Astrocyte (in vitro differentiated cells and primary cell): ENCODE results near the gene CCDC6. TPM values are rescaled to one million over a fixed set of nuclear protein-coding genes. Genes with fewer than 3 reads are reported as not detected.

Experiments
- DNase-seq: peaks from one replicate; pipeline ENCODE4 v3.0.0-alpha.2; 2010; ENCODE audit warnings: low read depth
- FAIRE-seq: peaks from 2 replicates; lab custom pipeline; 2011; peaks lifted over from hg19 to GRCh38; lab: Jason Lieb, UNC
- H2AFZ ChIP-seq: 2 replicates; pipeline ENCODE4 v1.6.0; 2012; ENCODE audit warnings: low read depth, low read length, inconsistent platforms
- H3K27ac ChIP-seq: 2 replicates; pipeline ENCODE4 v1.5.1; 2011; ENCODE audit warnings: low read depth, low read length, inconsistent platforms
- H3K27me3 ChIP-seq: 2 replicates; pipeline ENCODE4 v1.6.0; 2011; ENCODE audit warnings: low read length, inconsistent platforms; ENCODE audit not compliant: insufficient read depth
- H3K36me3 ChIP-seq: 2 replicates; pipeline ENCODE4 v1.5.1; 2011; ENCODE audit warnings: low read length, inconsistent platforms; ENCODE audit not compliant: insufficient read depth
- H3K4me1 ChIP-seq: 2 replicates; pipeline ENCODE4 v1.5.1; 2011; ENCODE audit warnings: low read length, inconsistent platforms; ENCODE audit not compliant: insufficient read depth
- H3K4me2 ChIP-seq: 2 replicates; pipeline ENCODE4 v1.6.0; 2012; ENCODE audit warnings: low read length, inconsistent platforms
- H3K4me3 ChIP-seq: 2 replicates; pipeline ENCODE4 v1.5.1; 2011; ENCODE audit warnings: low read depth, mild to moderate bottlenecking, low read length, inconsistent platforms; ENCODE audit not compliant: insufficient read depth
- H3K79me2 ChIP-seq: 2 replicates; pipeline ENCODE4 v1.6.0; 2012; ENCODE audit warnings: mild to moderate bottlenecking, low read length, inconsistent platforms; ENCODE audit not compliant: insufficient read depth
- H3K9ac ChIP-seq: 2 replicates; pipeline ENCODE4 v1.6.0; 2012; ENCODE audit warnings: mild to moderate bottlenecking, low read length, inconsistent platforms
- H3K9me3 ChIP-seq: 2 replicates; pipeline ENCODE4 v1.5.1; 2012; ENCODE audit warnings: low read depth, mild to moderate bottlenecking, low read length, inconsistent platforms; ENCODE audit not compliant: insufficient read depth
- H4K20me1 ChIP-seq: 2 replicates; pipeline ENCODE4 v1.6.0; 2012; ENCODE audit warnings: low read length, inconsistent platforms; ENCODE audit not compliant: insufficient read depth
- H3K27ac Mint-ChIP-seq: one replicate; pipeline ENCODE4 v1.8.0; 2021; ENCODE audit warnings: mild to moderate bottlenecking, mixed read lengths; ENCODE audit not compliant: unreplicated experiment
- H3K27me3 Mint-ChIP-seq: one replicate; pipeline ENCODE4 v1.8.0; 2021; ENCODE audit warnings: low read depth, mixed read lengths; ENCODE audit not compliant: unreplicated experiment
- H3K36me3 Mint-ChIP-seq: one replicate; pipeline ENCODE4 v1.8.0; 2021; ENCODE audit warnings: low read depth, mixed read lengths; ENCODE audit not compliant: unreplicated experiment
- H3K4me1 Mint-ChIP-seq: one replicate; pipeline ENCODE4 v1.8.0; 2021; ENCODE audit warnings: low read depth, mixed read lengths; ENCODE audit not compliant: unreplicated experiment
- H3K4me3 Mint-ChIP-seq: one replicate; pipeline ENCODE4 v1.8.0; 2021; ENCODE audit warnings: mild to moderate bottlenecking, moderate library complexity, mixed read lengths; ENCODE audit not compliant: unreplicated experiment
- H3K9me3 Mint-ChIP-seq: one replicate; pipeline ENCODE4 v1.8.0; 2021; ENCODE audit warnings: mild to moderate bottlenecking, mixed read lengths; ENCODE audit not compliant: unreplicated experiment
- CTCF ChIP-seq: IDR thresholded peaks from 2 replicates; pipeline ENCODE4 v1.5.1; 2011; ENCODE audit warnings: low read depth, mild to moderate bottlenecking, inconsistent platforms, low read length, moderate library complexity; ENCODE audit not compliant: insufficient read depth
- EZH2 ChIP-seq: IDR thresholded peaks from 2 replicates; pipeline ENCODE4 v1.6.1; 2012; ENCODE audit warnings: mild to moderate bottlenecking, low read length, inconsistent platforms; ENCODE audit not compliant: insufficient read depth
- total RNA-seq: library from RNA; stranded (reverse); gene quantifications from 2 replicates; pipeline ENCODE4 v1.2.1, GENCODE V29; 2021

CCDC6 gene
- total RNA-seq, 1 donor from 2014 or later = 69.4 TPM

GRCh38 chr10:59891349-59891748, 15.0 kb downstream of the CCDC6 start:
- H3K9ac ChIP-seq = no peak overlapping the region
- TF ChIP-seq CTCF = no peak
- no peak for TF ChIP-seq EZH2
- Mint-ChIP-seq H3K27me3 (no peaks in the 10 kb centered on the region), H3K4me1 (peaks cover 44% of the 10 kb centered on the region), H3K4me3 (no peak overlapping the region), H3K27ac (no peak overlapping the region), H3K36me3 (peaks cover 9% of the 10 kb centered on the region), H3K9me3 (no peaks in the 10 kb centered on the region)
- no peak overlapping the region for H3K4me3 ChIP-seq
- H4K20me1 ChIP-seq = peaks cover 94% of the 10 kb centered on the region
- FAIRE-seq (no peak), DNase-seq (no peak)
- no peak overlapping the region for H3K4me2 ChIP-seq
- H3K27me3 ChIP-seq = no peaks in the 10 kb centered on the region
- H3K36me3 ChIP-seq = peaks cover 3% of the 10 kb centered on the region
- peaks cover 8% of the 10 kb centered on the region for H3K4me1 ChIP-seq
- H3K9me3 ChIP-seq = no peaks in the 10 kb centered on the region
- no peak overlapping the region for H2AFZ ChIP-seq
- H3K27ac ChIP-seq = no peak overlapping the region
- peaks cover 92% of the 10 kb centered on the region for H3K79me2 ChIP-seq

- Mint-ChIP-seq H3K36me3 (peaks cover 9% of the 10 kb centered on the region), H3K9me3 (no peaks in the 10 kb centered on the region), H3K27ac (no peak overlapping the region), H3K4me3 (no peak overlapping the region), H3K27me3 (no peaks in the 10 kb centered on the region), H3K4me1 (peaks cover 44% of the 10 kb centered on the region)
- no peak overlapping the region for H2AFZ ChIP-seq
- no peaks in the 10 kb centered on the region for H3K27me3 ChIP-seq
- DNase-seq (no peak), FAIRE-seq (no peak)
- no peaks in the 10 kb centered on the region for H3K9me3 ChIP-seq
- H3K79me2 ChIP-seq = peaks cover 95% of the 10 kb centered on the region
- H3K4me1 ChIP-seq = peaks cover 3% of the 10 kb centered on the region
- TF ChIP-seq CTCF (no peak), EZH2 (no peak)
- no peak overlapping the region for H3K4me3 ChIP-seq
- H3K27ac ChIP-seq = no peak overlapping the region
- no peak overlapping the region for H3K4me2 ChIP-seq
- no peak overlapping the region for H3K9ac ChIP-seq
- peaks cover 94% of the 10 kb centered on the region for H4K20me1 ChIP-seq
- peaks cover 3% of the 10 kb centered on the region for H3K36me3 ChIP-seq
Measured at GRCh38 chr10:59888781-59889435, 17.4 kb downstream of the CCDC6 start.

GRCh38 chr10:59887972-59888640, 18.2 kb downstream of the CCDC6 start:
- no peak overlapping the region for H3K4me3 Mint-ChIP-seq
- H3K27me3 Mint-ChIP-seq = no peaks in the 10 kb centered on the region
- no peaks in the 10 kb centered on the region for H3K9me3 Mint-ChIP-seq
- Histone ChIP-seq H3K9ac (no peak overlapping the region), H3K4me1 (no peaks in the 10 kb centered on the region), H3K27ac (no peak overlapping the region), H3K27me3 (no peaks in the 10 kb centered on the region), H3K9me3 (no peaks in the 10 kb centered on the region), H3K79me2 (peaks cover 95% of the 10 kb centered on the region), H3K4me3 (no peak overlapping the region), H3K4me2 (no peak overlapping the region), H2AFZ (no peak overlapping the region), H3K36me3 (peaks cover 3% of the 10 kb centered on the region), H4K20me1 (peaks cover 92% of the 10 kb centered on the region)
- no peak for DNase-seq
- no peak for FAIRE-seq
- H3K27ac Mint-ChIP-seq = no peak overlapping the region
- H3K4me1 Mint-ChIP-seq = peaks cover 39% of the 10 kb centered on the region
- TF ChIP-seq EZH2 (no peak), CTCF (no peak)
- H3K36me3 Mint-ChIP-seq = peaks cover 9% of the 10 kb centered on the region
